GM18519 (cell line): Measurements from ENCODE around the gene CPHXL2.

ENCODE experiments used
- ATAC-seq: cut with Tn5 transposase; IDR thresholded peaks from one replicate; pipeline ENCODE4 v1.9.1; 2021; ENCODE audit warnings: mild to moderate bottlenecking, moderate library complexity; ENCODE audit not compliant: unreplicated experiment, low FRiP score

Gene CPHXL2

DNA sequence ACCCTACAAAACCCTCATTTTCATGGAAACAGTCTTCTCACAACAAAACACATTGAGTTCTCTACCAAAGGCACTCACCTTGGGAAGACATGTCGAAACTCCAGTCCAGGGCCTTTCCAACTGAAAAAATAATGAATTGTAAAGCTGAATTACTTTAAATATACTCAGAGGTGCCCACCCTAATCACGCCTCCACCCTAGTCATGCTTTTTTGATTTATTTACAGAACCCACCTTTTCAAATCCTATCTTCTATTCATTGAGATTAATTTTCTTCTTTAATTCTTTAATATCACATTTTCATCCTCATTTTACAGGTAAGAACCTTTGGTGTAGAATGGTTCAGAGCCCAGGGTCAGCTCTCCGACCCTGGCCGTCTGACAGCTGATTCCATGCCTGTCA, at the start of gene CPHXL2:
Gene CPHXL2 (minus strand): TSS at position 101 of the 400 bp plus-strand sequence. CDS start 10 bp downstream, at position 91.
- ATAC-seq, result no peak

DNA sequence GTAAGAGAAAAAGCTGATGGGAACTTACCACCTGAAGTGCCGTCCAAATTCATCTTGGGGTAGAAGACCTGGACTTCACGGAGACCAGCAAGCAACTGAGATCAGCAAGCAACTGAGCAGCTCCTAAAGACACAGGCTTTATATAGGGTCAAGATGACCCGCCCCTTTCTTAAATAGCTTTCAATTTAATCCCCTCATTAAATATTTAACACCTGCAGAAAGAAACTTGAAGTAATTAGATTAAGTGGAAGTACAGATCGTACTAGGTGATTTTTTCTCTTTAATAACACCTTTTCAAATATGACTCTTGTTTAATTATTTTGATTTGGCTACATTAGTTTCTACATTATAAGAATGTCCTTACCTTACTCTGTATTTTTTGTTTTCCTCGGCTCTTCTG, 49.6 kb upstream of the CPHXL2 start, which contains the start of gene CPHXL:
Gene CPHXL (minus strand): TSS at position 101 of the 400 bp plus-strand sequence. CDS start 48 bp downstream, at position 53.
- ATAC-seq, result no peak

DNA sequence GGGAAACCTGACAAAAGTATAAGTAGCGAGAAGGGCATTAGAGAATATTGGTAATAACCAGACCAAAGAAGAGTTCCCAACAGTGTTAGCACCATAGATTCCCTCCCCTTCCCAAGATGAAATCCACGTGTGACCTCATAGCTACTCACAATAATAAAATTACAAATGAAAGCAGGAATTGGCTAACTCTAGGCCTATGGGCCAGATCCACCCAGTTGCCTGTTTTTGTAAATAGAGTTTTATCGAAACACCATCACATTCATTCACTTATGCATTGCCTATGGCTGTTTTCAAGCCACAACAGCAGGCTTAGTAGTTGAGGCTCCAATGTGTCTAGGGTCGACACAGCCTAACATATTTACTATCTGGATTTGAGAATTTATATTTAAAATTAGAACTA, 41.6 kb upstream of the CPHXL2 start:
- no peak for ATAC-seq

DNA sequence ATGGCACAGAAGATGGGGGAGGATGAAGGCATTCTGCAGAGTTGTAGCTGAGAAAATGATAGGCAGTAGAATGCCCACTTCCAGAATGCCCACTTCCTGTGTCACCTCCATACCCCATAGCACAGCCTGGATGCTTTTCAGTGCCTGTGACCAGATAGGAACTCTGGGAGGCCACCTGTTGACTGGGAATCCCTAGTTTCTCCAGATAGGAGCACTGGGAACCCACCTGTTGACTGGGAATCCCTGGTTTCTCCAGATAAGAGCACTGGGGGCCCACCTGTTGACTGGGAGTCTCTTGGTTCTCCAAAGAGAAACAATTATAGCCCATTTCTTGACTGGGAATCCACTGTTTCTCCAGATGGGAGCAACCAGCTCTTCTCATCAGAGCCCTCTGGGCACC, 37.9 kb upstream of the CPHXL2 start:
- ATAC-seq, result no peak

DNA sequence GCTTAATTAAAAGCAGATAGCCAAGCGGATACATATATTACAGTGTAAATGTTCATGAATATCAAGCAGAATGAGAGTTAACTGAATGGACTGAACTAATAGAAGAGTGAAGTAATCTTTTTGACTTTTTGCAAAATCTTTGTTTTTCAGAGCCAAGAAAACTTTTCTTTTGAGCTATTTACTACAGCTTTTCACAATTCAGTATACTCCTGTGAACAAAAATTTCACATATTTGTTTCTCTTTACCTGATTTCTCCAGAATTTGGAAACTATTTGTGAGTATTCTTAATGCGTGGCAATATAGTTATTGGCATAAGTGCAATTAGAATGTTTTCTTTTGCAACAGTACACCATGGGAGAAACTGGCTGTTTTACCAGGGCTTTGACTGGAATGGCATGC, 33.5 kb upstream of the CPHXL2 start:
- ATAC-seq, result no peak

DNA sequence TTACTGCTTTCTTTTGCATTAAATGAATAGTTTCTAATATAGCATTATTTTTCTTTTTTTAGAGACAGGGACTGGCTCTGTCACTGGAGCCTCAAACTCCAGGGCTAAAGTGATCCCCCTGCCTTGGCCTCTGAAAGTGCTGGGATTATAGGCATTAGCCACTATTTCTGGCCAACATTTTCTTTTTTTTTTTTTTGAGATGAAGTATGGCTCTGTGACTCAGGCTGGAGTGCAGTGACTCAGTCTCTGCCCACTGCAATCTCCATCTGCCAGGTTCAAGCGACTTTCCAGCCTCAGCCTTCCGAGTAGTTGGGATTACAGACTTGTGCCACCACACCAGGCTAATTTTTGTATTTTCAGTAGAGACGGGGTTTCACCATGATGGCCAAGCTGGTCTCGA, 26.5 kb upstream of the CPHXL2 start:
- no peak for ATAC-seq

DNA sequence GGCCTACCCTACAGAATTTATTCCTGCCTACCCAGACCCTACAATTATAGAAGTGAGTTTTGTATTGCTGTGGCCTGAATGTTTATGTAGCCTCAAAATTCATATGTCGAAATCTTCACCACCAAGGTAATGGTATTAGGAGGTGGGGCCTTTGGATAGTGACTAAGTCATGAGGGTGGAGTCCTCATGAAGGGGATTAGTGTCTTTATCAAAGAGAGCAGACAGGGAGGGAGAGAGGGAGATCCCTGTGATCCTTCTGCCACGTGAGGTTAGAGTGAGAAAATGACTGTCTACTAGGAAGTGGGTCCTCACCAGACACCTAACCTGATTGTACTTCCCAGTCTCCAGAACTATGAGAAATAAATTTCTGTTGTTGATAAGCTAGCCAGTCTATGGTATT, 25.4 kb upstream of the CPHXL2 start:
- no peak for ATAC-seq

DNA sequence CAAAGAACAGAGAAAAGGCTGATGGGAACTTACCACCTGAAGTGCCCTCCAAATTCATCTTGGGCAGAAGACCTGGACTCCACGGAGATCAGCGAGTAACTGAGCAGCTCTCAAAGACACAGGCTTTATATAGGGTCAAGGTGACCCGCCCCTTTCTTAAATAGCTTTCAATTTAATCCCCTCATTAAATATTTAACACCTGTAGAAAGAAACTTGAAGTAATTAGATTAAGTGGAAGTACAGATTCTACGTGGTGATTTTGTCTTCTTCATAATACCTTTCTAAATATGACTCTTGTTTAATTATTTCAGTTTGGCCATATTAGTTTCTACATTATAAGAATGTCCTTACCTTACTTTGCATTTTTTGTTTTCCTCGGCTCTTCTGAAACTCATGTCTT, 24.6 kb upstream of the CPHXL2 start, which contains the start of gene DUXB:
Gene DUXB (minus strand): TSS at position 101 of the 400 bp plus-strand sequence. CDS start 43 bp downstream, at position 58.
- no peak for ATAC-seq

DNA sequence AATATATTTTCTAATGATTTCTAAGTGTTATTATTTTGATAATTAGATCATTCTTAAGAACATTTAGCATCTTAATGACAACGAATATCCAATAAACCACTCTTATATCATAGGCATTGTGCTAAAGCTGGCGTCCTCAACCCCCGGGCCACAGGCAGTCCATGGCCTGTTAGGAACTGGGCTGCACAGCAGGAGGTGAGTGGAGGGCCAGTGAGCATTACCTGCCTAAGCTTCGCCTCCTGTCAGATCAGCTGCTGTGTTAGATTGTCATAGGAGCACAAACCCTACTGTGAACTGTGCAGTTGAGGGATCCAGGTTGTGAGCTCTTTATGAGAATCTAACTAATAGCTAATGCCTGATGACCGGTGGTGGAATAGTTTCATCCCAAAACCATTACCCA, 20.8 kb upstream of the CPHXL2 start:
- no peak for ATAC-seq

DNA sequence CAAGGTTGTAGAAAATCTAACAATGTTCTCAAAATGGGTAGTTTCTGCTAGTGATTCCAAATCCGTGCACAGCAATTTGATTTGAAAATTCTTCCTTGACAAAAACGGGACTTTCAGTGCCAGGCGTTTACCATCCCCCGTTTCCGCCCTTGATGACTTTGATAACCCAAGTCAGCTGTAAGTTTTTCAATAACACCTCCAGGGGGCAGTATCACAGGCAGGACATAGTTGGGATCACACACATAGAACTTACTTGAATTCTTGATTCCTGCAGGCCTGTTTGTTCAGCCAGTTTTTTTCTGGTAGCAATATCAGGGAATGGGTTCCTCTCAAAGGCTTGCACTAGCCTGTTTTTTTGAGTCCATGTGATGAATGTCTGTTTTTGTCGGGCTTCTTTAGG, 18.9 kb upstream of the CPHXL2 start:
- no peak for ATAC-seq

DNA sequence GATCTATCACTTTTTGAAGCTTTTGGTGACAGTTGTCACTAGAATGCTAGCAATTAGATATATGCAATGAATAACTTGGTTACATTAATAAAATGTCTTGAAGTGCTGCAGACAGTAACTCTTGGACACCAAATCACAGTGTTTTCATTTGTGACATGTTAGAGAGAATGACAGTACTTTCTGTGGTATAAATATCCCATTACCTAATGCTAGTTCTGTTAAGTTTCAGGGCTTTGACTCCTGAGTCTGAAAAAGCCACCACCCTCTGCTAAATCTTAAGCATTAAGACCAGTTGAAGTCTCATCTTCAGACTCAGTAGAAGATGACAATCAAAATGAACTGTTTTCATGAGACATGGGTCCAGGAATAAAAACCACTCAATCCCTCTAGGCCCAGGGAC, 10.6 kb upstream of the CPHXL2 start:
- ATAC-seq, result peak; percentile 91

DNA sequence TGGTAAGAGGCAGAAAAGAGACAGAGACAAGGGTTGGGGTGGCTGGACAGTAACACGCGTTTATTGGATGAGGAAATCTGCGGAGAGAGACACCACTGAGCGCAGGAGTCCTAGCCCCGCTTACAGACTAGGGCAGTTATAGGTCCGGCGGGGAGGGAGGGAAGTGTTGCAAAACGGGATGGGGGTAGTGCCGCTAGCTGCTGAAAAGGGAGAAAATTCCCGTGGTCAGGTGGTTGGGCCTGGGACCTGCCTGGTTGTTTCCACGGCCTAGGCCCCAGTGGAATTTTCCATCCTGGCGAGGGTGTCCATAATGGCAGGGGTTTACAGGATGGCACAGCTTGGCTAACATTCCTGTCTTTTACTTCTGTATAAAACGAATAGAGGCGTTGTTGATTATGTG, 5.5 kb upstream of the CPHXL2 start:
- no peak for ATAC-seq

DNA sequence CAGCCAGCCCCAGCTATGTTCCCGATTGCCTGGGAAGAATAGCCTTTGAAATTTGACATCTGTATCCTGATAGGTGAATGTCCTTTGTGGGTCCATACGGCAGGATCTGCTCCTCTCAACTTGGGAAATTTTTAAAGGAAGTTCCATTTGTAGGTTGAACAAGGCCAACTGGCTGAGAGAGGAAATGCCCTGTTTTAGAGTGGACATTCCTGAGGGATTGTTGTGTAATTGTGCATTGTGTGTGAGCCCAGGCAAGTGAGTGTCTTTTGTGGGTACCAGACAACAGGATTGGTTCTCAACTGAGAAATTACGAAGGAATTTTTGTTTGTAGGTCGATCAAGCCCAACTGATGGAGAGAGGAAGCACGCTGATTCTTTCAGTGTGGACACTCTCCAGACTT, 2.6 kb upstream of the CPHXL2 start:
- ATAC-seq, result no peak

DNA sequence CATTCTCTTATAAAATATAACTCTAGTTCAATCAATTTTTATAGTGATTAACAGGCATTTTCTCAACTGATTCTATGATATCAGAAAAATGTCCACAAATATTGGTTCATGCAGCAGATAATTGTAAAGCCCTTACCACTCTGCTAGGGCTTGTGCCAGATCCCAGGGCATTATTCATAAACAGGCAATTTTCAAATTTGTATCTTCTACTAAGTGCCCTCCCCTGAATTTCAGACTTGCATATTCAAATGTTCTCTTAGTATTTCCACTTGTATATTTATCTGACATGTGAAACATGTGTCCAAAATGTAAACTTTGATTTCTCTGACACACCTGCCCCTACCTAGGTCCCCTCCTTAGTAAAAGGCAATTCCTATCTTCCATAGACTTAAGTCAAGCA, 9.3 kb downstream of the CPHXL2 start:
- ATAC-seq, result no peak

DNA sequence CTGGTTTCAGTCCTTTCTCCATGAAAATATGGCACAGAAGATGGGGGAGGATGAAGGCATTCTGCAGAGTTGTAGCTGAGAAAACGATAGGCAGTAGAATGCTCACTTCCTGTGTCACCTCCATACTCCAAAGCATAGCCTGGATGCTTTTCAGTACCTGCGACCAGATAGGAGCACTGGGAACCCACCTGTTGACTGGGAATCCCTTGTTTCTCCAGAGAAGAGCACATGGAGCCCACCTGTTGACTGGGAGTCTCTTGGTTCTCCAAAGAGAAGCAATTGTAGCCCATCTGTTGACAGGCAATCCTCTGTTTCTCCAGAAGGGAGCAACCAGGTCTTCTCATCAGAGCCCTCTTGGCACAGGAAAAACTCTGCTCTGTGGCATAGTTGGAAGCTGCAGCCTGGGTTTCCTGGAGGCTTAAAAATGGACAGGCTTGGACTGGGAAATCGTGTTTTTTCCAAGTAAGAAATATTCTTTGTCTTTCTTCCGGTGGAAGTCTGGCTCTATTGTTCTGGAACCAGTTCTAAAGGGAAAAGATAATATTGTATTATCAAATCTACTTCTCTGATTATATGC, 16.0 kb downstream of the CPHXL2 start:
- no peak for ATAC-seq

DNA sequence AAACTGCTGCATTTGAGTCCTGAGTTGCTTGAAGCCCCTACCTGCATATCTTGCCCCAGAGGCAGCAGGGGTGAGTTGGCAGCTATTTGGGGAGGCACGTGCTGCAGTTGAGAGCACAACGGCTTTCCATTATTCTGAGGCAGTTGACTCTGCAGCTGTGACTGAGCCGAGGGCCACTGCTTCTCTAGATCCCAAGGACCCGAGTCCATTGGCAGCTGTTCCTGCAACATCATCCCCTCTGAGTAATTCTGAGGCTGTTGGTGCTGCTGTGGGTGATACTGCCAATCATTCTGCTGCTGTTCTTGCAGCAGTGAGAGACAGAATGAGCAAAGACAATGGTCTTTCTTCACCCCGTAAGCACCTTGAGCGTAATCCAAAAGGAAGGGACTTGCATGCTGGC, 16.5 kb downstream of the CPHXL2 start:
- ATAC-seq, result no peak

DNA sequence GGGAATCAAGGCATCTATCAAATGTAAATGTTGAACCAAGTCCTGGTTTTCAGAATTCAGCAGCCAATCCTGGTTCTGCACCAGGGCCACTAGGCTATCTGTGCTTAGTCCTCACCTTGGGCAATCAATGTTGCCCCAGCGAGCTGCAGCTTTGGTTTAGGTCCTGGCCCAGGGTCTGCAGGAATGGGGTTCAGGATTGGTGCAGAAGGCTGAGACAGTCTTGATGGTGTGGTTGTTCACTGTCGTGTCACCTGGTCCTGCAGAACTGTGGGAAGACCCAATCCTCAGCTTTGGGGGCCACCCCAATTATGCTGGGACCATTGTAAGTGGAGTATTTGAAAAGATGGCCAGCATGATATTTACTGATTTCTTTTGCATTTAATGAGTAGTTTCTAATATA, 18.6 kb downstream of the CPHXL2 start:
- no peak for ATAC-seq

DNA sequence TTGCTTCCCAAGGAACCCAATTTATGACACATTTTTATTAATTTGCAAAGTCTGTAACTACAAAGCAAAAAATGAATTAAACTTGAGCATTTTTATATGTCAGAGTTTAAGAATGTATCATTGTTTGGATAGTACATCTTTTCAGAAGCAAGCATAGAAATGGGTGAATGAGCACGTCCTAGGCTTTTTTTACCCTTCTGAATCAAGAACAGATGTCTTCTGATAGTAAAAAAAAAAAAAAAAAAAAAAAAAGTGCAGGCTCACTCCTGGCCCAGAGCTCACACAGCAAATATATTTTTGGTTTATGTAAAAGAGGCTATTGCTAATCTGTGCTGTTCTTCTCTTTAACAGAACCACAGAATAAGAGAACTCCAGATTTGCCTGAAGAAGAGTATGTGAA, 22.9 kb downstream of the CPHXL2 start:
- no peak for ATAC-seq

DNA sequence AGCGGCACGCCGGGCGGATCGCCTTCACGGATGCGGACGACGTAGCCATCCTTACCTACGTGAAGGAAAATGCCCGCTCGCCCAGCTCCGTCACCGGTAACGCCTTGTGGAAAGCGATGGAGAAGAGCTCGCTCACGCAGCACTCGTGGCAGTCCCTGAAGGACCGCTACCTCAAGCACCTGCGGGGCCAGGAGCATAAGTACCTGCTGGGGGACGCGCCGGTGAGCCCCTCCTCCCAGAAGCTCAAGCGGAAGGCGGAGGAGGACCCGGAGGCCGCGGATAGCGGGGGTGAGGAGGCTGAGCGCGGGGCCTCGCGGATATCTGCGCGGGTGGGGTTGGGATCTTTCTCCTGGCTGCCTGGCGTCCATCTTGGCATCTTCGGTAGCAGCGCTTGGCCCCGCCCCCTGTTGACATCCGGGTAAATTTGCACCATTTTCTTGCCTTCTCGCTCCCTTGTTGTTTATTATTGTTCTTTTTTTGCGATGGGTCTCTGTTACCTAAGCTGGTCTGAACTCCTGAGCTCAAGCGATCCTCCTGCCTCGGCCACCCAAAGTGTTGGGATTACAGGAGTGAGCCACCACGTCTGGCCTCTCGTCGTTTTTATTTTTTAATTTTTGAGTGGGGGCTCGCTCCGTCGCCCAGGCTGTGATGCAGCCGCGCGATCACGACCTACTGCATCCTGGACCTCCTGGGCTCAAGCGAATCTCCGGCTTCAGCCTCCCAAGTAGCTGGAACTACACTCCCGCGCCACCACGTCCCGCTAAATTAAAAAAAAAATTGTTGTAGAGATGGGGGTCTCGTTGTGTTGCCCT, 28.3 kb downstream of the CPHXL2 start:
- ATAC-seq, result peak; percentile 5

DNA sequence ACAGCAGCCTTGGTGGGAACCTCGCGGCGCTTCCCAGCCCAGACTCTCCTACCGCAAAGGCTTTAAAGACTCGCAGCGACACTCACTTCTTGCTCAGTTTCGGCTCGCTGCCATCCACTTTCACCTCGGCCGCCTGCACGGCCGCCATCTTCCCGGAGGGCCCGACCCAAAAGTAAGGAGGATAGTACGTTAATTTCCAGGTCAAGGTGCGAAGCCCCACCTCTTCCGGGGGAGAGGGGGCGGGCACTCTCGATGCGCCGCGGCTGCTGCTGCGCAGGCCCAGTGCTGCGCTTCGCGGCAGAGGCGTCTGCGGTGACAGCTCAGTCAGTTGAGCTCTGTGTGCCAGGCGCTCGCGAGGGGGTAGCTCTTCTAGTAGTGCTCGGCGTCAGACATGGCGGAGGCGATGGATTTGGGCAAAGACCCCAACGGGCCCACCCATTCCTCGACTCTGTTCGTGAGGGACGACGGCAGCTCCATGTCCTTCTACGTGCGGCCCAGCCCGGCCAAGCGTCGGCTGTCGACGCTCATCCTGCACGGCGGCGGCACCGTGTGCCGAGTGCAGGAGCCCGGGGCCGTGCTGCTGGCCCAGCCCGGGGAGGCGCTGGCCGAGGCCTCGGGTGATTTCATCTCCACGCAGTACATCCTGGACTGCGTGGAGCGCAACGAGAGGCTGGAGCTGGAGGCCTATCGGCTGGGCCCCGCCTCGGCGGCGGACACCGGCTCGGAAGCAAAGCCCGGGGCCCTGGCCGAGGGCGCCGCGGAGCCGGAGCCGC, 29.1 kb downstream of the CPHXL2 start, which contains the start of the genes KARS1 and TERF2IP:
Gene KARS1 (minus strand): TSS at position 174 of the 773 bp plus-strand sequence. CDS start 26 bp downstream, at position 148.
Gene TERF2IP (plus strand): TSS at position 282 of the 773 bp plus-strand sequence. CDS start 110 bp downstream, at position 392.
- ATAC-seq, result peak; percentile 76

DNA sequence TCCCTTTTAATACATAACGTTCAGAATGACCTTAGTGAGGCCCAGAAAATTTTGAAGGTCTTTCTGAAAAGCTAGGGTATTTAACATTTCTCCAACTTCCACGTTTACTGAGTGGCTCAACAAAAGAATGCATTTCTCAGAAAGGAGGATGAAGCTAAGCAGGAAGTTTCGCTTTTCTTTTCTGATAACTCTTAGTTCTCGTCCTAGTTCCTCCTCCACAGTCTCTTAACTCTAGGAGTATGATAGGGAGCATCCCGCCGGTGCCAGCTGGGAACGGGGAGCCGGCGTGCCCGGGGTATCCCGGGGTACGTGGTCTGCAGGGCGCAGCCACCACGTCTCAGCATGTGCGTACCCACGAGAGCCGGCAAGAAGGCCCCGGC, 29.7 kb downstream of the CPHXL2 start:
- peak; percentile 14 for ATAC-seq
